Activated CD4-positive, alpha-beta T cell treated with anti-CD3 and anti-CD28 coated beads, Interleukin-2, Interleukin-6, amounts not matched to agents 100 ng/mL and 50 ng/mL, durations not matched to agents 16 hours and 8 hours (primary cell): ENCODE measurements around the gene ANK3.

Source experiments
- DNase-seq: peaks from one replicate; pipeline ENCODE4 v3.0.0-alpha.2; 2020

ANK3 gene

GRCh38 chr10:60134548-60134947 is 255.1 kb downstream of the ANK3 start:
- no peak for DNase-seq

GRCh38 chr10:60130130-60130579 is 259.5 kb downstream of the ANK3 start:
- no peak for DNase-seq

GRCh38 chr10:60125895-60126294 is 263.8 kb downstream of the ANK3 start:
- no peak for DNase-seq

- no peak for DNase-seq
Measured at GRCh38 chr10:60124536-60124935, 265.1 kb downstream of the ANK3 start.

GRCh38 chr10:60123668-60124067 is 266.0 kb downstream of the ANK3 start:
- no peak for DNase-seq

- no peak for DNase-seq
Measured at GRCh38 chr10:60123172-60123571, 266.5 kb downstream of the ANK3 start.

- DNase-seq = no peak
Measured at GRCh38 chr10:60122190-60122589, 267.5 kb downstream of the ANK3 start.

- DNase-seq = peak; percentile 61
Measured at GRCh38 chr10:60114765-60115586, 274.7 kb downstream of the ANK3 start.

GRCh38 chr10:60110739-60111138 is 278.9 kb downstream of the ANK3 start:
- DNase-seq = no peak

GRCh38 chr10:60107308-60107976 is 282.2 kb downstream of the ANK3 start:
- DNase-seq = no peak

- DNase-seq = no peak
Measured at GRCh38 chr10:60105295-60105695, 284.4 kb downstream of the ANK3 start.

GRCh38 chr10:60101821-60102220 is 287.9 kb downstream of the ANK3 start:
- DNase-seq = no peak

GRCh38 chr10:60099998-60100747 is 289.5 kb downstream of the ANK3 start:
- DNase-seq = peak; percentile 49

GRCh38 chr10:60098677-60099601 is 290.7 kb downstream of the ANK3 start:
- DNase-seq = peak; percentile 22

- no peak for DNase-seq
Measured at GRCh38 chr10:60096761-60097513, 292.7 kb downstream of the ANK3 start.

GRCh38 chr10:60093317-60093716 is 296.4 kb downstream of the ANK3 start:
- DNase-seq = no peak

- DNase-seq = no peak
Measured at GRCh38 chr10:60086862-60087261, 302.8 kb downstream of the ANK3 start.

- DNase-seq = no peak
Measured at GRCh38 chr10:60086421-60086820, 303.3 kb downstream of the ANK3 start.

- DNase-seq = no peak
Measured at GRCh38 chr10:60082744-60083344, 306.8 kb downstream of the ANK3 start.

GRCh38 chr10:60082341-60082740 is 307.3 kb downstream of the ANK3 start:
- no peak for DNase-seq
